Midbrain (tissue), 1 donor: ENCODE results near the gene SLC39A11.
"Not testable (repeated sequence)": the region's sequence is repeated elsewhere in the genome, so short reads cannot be mapped to it uniquely, and the experiment has no call there.

ENCODE experiments used
- DNase-seq: peaks from one replicate; lab custom pipeline; 2025; lab: John Stamatoyannopoulos, UW

The SLC39A11 gene

GRCh38 chr17:72832306-72832705, 260.2 kb downstream of the SLC39A11 start:
- no peak for DNase-seq

- DNase-seq: no peak
Measured at GRCh38 chr17:72829883-72830282, 262.6 kb downstream of the SLC39A11 start.

- DNase-seq: no peak
Measured at GRCh38 chr17:72826602-72827001, 265.9 kb downstream of the SLC39A11 start.

- DNase-seq: not testable (repeated sequence)
Measured at GRCh38 chr17:72826059-72826458, 266.4 kb downstream of the SLC39A11 start.

- no peak for DNase-seq
Measured at GRCh38 chr17:72825218-72825617, 267.3 kb downstream of the SLC39A11 start.

GRCh38 chr17:72824267-72824666, 268.2 kb downstream of the SLC39A11 start:
- DNase-seq: not testable (repeated sequence)

- DNase-seq: no peak
Measured at GRCh38 chr17:72822358-72823023, 270.0 kb downstream of the SLC39A11 start.

- DNase-seq: no peak
Measured at GRCh38 chr17:72816406-72816805, 276.1 kb downstream of the SLC39A11 start.

GRCh38 chr17:72813481-72813880, 279.0 kb downstream of the SLC39A11 start:
- DNase-seq: no peak

- DNase-seq: no peak
Measured at GRCh38 chr17:72812823-72813222, 279.7 kb downstream of the SLC39A11 start.

GRCh38 chr17:72811976-72812687, 280.4 kb downstream of the SLC39A11 start:
- no peak for DNase-seq

- DNase-seq: no peak
Measured at GRCh38 chr17:72810991-72811508, 281.4 kb downstream of the SLC39A11 start.

- no peak for DNase-seq
Measured at GRCh38 chr17:72806011-72806410, 286.5 kb downstream of the SLC39A11 start.

GRCh38 chr17:72804949-72805707, 287.4 kb downstream of the SLC39A11 start:
- no peak for DNase-seq

GRCh38 chr17:72802726-72803125, 289.8 kb downstream of the SLC39A11 start:
- no peak for DNase-seq

GRCh38 chr17:72797142-72797541, 295.3 kb downstream of the SLC39A11 start:
- DNase-seq: no peak

- no peak for DNase-seq
Measured at GRCh38 chr17:72795941-72796340, 296.5 kb downstream of the SLC39A11 start.

- DNase-seq: no peak
Measured at GRCh38 chr17:72794152-72794551, 298.3 kb downstream of the SLC39A11 start.

- DNase-seq: no peak
Measured at GRCh38 chr17:72792771-72793170, 299.7 kb downstream of the SLC39A11 start.

- DNase-seq: no peak
Measured at GRCh38 chr17:72790190-72790589, 302.3 kb downstream of the SLC39A11 start.

GRCh38 chr17:72789711-72790110, 302.8 kb downstream of the SLC39A11 start:
- DNase-seq: no peak

- DNase-seq: no peak
Measured at GRCh38 chr17:72788950-72789585, 303.4 kb downstream of the SLC39A11 start.
